Liver (tissue), 9 donors: ENCODE data around the gene EXOC3. TPM values are rescaled to one million over a fixed set of nuclear protein-coding genes. Genes with fewer than 3 reads are reported as not detected.

Experiments
- DNase-seq: peaks from one replicate; pipeline ENCODE4 v3.0.0-alpha.2; 2017; ENCODE audit warnings: low spot score
- H3K27ac ChIP-seq, 2 donors: one replicate each; pipeline ENCODE4 v1.7.0; 2013; ENCODE audit warnings: inconsistent platforms in 2 of 2, low read length in 2 of 2, control low read depth in 1 of 2, low read depth in 1 of 2, mild to moderate bottlenecking in 1 of 2
- H3K27me3 ChIP-seq, 4 donors: one replicate each; pipeline versions ENCODE4 v1.6.1 to v1.7.0; 2013; ENCODE audit warnings: low read length in 3 of 4, inconsistent platforms in 1 of 4, mild to moderate bottlenecking in 1 of 4, moderate library complexity in 1 of 4; ENCODE audit not compliant: control insufficient read depth in 4 of 4, insufficient read depth in 4 of 4
- H3K36me3 ChIP-seq, 4 donors: one replicate each; pipeline versions ENCODE4 v1.6.1 to v1.7.0; 2013; ENCODE audit warnings: low read length in 3 of 4, mild to moderate bottlenecking in 3 of 4, low read depth in 1 of 4, moderate library complexity in 1 of 4; ENCODE audit not compliant: control insufficient read depth in 4 of 4, insufficient read depth in 3 of 4
- H3K4me1 ChIP-seq, 4 donors: one replicate each; pipeline versions ENCODE4 v1.6.1 to v1.7.0; 2013; ENCODE audit warnings: low read length in 3 of 4, mild to moderate bottlenecking in 3 of 4, moderate library complexity in 1 of 4; ENCODE audit not compliant: control insufficient read depth in 4 of 4, insufficient read depth in 4 of 4
- H3K4me3 ChIP-seq, 3 donors: one replicate each; pipeline versions ENCODE4 v1.6.1 to v1.7.0; 2013; ENCODE audit warnings: low read length in 3 of 3, control low read depth in 1 of 3, low read depth in 1 of 3, mild to moderate bottlenecking in 1 of 3
- H3K9ac ChIP-seq, 2 donors: one replicate each; pipeline ENCODE4 v1.7.0; 2013; ENCODE audit warnings: low read length in 2 of 2, mild to moderate bottlenecking in 2 of 2, moderate library complexity in 2 of 2, control low read depth in 1 of 2, low read depth in 1 of 2
- H3K9me3 ChIP-seq, 4 donors: one replicate each; pipeline versions ENCODE4 v1.6.1 to v1.7.0; 2013; ENCODE audit warnings: low read length in 3 of 4; ENCODE audit not compliant: control insufficient read depth in 4 of 4
- ATF3 ChIP-seq: IDR thresholded peaks from 2 replicates; pipeline ENCODE4 v1.6.1; 2016; ENCODE audit warnings: antibody characterized with exemption
- CTCF ChIP-seq: fragments of 150-350 bp; IDR thresholded peaks from 2 replicates; pipeline ENCODE4 v1.5.1; 2017; ENCODE audit warnings: improper control_type of control experiment, low read depth, low read length; ENCODE audit not compliant: missing input control
- FOXA1 ChIP-seq: IDR thresholded peaks from 2 replicates; pipeline ENCODE4 v1.6.1; 2016; ENCODE audit warnings: antibody characterized with exemption
- FOXA2 ChIP-seq: IDR thresholded peaks from 2 replicates; pipeline ENCODE4 v1.6.1; 2016; ENCODE audit warnings: antibody characterized with exemption
- GABPA ChIP-seq, 2 donors: IDR thresholded peaks in 1 of 2; conservative IDR thresholded peaks in 1 of 2; 2 replicates each; pipeline ENCODE4 v1.6.1; 2016; ENCODE audit warnings: antibody characterized with exemption in 2 of 2, mild to moderate bottlenecking in 1 of 2, moderate library complexity in 1 of 2
- HNF4A ChIP-seq, 2 donors: conservative IDR thresholded peaks; 2 replicates each; pipeline ENCODE4 v1.6.1; 2016; ENCODE audit warnings: antibody characterized with exemption in 2 of 2, mild to moderate bottlenecking in 2 of 2
- HNF4G ChIP-seq: IDR thresholded peaks from 2 replicates; pipeline ENCODE4 v1.6.1; 2016; ENCODE audit warnings: antibody characterized with exemption
- MAX ChIP-seq: IDR thresholded peaks from 2 replicates; pipeline ENCODE4 v1.6.1; 2016; ENCODE audit warnings: antibody characterized with exemption
- NR2F2 ChIP-seq: IDR thresholded peaks from 2 replicates; pipeline ENCODE4 v1.6.1; 2016; ENCODE audit warnings: antibody characterized with exemption
- RAD21 ChIP-seq, 2 donors: IDR thresholded peaks; 2 replicates each; pipeline ENCODE4 v1.6.1; 2016; ENCODE audit warnings: antibody characterized with exemption in 2 of 2, mild to moderate bottlenecking in 2 of 2
- RXRA ChIP-seq, 2 donors: IDR thresholded peaks; 2 replicates each; pipeline ENCODE4 v1.6.1; 2017 to 2018; ENCODE audit warnings: antibody characterized with exemption in 2 of 2, mild to moderate bottlenecking in 1 of 2
- SP1 ChIP-seq: IDR thresholded peaks from 2 replicates; pipeline ENCODE4 v1.6.1; 2018; ENCODE audit warnings: antibody characterized with exemption, mild to moderate bottlenecking
- TAF1 ChIP-seq: conservative IDR thresholded peaks from 2 replicates; pipeline ENCODE4 v1.6.1; 2016; ENCODE audit warnings: antibody characterized with exemption, mild to moderate bottlenecking
- YY1 ChIP-seq: IDR thresholded peaks from 2 replicates; pipeline ENCODE4 v1.6.1; 2016; ENCODE audit warnings: antibody characterized with exemption, mild to moderate bottlenecking
- ZBTB33 ChIP-seq: IDR thresholded peaks from 2 replicates; pipeline ENCODE4 v1.6.1; 2016; ENCODE audit warnings: antibody characterized with exemption
- WGBS: extraction: QIAGEN DNeasy Blood & Tissue Kit; methylation state at CpG from one replicate; pipeline ENCODE4 v1.1.7; 2013; 5-methylcytosine and 5-hydroxymethylcytosine counted together
- polyA plus RNA-seq, 2 donors: library from polyadenylated mRNA; stranded (reverse) in 1 of 2; unstranded in 1 of 2; fragments of 200-250 nt in 1 of 2; fragments of >200 nt in 1 of 2; fragmentation: Nextera tagmentation in 1 of 2; extraction: Ambion mirVana in 1 of 2; gene quantifications; one replicate each; pipeline versions ENCODE4 v1.2.1 to v1.2.3, GENCODE V29; 2013 to 2015
- total RNA-seq, 2 donors: library from RNA; depleted of rRNA; stranded (reverse); fragments of >200 nt; gene quantifications; one replicate each; pipeline ENCODE4 v1.2.3, GENCODE V29; 2014
- donor health status: healthy.
- donor health status: healthy.
- donor health status: healthy.
- donor health status: healthy.
- donor health status: healthy.

Gene EXOC3
- total and polyA plus RNA-seq, 4 donors = 12.4 to 23.9 (median 18.5) TPM

- no peak for TF ChIP-seq GABPA (IDR thresholded peaks at IDR 0.05 in 1 of 2, conservative IDR thresholded peaks at IDR 0.05 in 1 of 2)
- TF ChIP-seq NR2F2 = no peak
- TF ChIP-seq HNF4G = no peak
- no peak for TF ChIP-seq TAF1
- TF ChIP-seq HNF4A (conservative IDR thresholded peaks at IDR 0.05) = no peak
- no peak for TF ChIP-seq ZBTB33
- TF ChIP-seq MAX = no peak
- TF ChIP-seq SP1 = no peak
- no peak for TF ChIP-seq YY1
- no peak for TF ChIP-seq FOXA2
- TF ChIP-seq CTCF = no peak
- no peak for TF ChIP-seq RAD21 (IDR thresholded peaks at IDR 0.05)
- TF ChIP-seq FOXA1 = no peak
- no peak overlapping the region for H3K27ac ChIP-seq
- no peak overlapping the region for H3K9ac ChIP-seq
- WGBS = 71% methylated on average over 18 of the region's 18 CpGs
- H3K4me3 ChIP-seq = no peak overlapping the region
- no peaks in the 10 kb centered on the region for H3K9me3 ChIP-seq
- no peak for DNase-seq
- peaks cover 0 to 2% (median 0%) of the 10 kb centered on the region in 4 donors for H3K27me3 ChIP-seq
- H3K4me1 ChIP-seq = peaks cover 1 to 5% (median 5%) of the 10 kb centered on the region in 4 donors
- no peaks in the 10 kb centered on the region for H3K36me3 ChIP-seq
Measured at GRCh38 chr5:437281-437771, 5.7 kb upstream of the EXOC3 start.

- 81% methylated on average over 14 of the region's 14 CpGs for WGBS
- Histone ChIP-seq H3K4me1 (peaks cover 2 to 10% (median 7%) of the 10 kb centered on the region in 4 donors), H3K9me3 (no peaks in the 10 kb centered on the region), H3K4me3 (no peak overlapping the region), H3K27ac (no peak overlapping the region), H3K9ac (no peak overlapping the region), H3K27me3 (no peaks in the 10 kb centered on the region), H3K36me3 (no peaks in the 10 kb centered on the region)
- no peak for DNase-seq
- no peak for TF ChIP-seq MAX
- no peak for TF ChIP-seq RAD21 (IDR thresholded peaks at IDR 0.05)
- no peak for TF ChIP-seq NR2F2
- no peak for TF ChIP-seq GABPA (IDR thresholded peaks at IDR 0.05 in 1 of 2, conservative IDR thresholded peaks at IDR 0.05 in 1 of 2)
- no peak for TF ChIP-seq TAF1
Measured at GRCh38 chr5:438481-438981, 4.4 kb upstream of the EXOC3 start.

- Histone ChIP-seq H3K4me1 (peaks cover 6 to 17% (median 13%) of the 10 kb centered on the region in 4 donors), H3K9ac (no peak overlapping the region), H3K36me3 (no peaks in the 10 kb centered on the region), H3K27ac (no peak overlapping the region), H3K27me3 (no peaks in the 10 kb centered on the region), H3K9me3 (no peaks in the 10 kb centered on the region), H3K4me3 (no peak overlapping the region)
- DNase-seq = no peak
- WGBS = 91% methylated on average over 8 of the region's 8 CpGs
- TF ChIP-seq NR2F2 (no peak), FOXA2 (no peak), ZBTB33 (no peak), CTCF (no peak), ATF3 (no peak), HNF4G (no peak), TAF1 (no peak), SP1 (no peak), FOXA1 (no peak), RXRA (IDR thresholded peaks at IDR 0.05) (no peak)
Measured at GRCh38 chr5:439181-439580, 3.8 kb upstream of the EXOC3 start.
